AG10803 (cell line): ENCODE measurements around the gene ANKRD2.
A peak's percentile ranks its signal among the peaks of the same experiment; 100 is the strongest.

Source experiments
- DNase-seq: peaks from one replicate; pipeline ENCODE4 v3.0.0; 2010; ENCODE audit warnings: low read depth
- H3K4me3 ChIP-seq: 2 replicates; pipeline ENCODE4 v1.5.1; 2011; ENCODE audit warnings: mild to moderate bottlenecking, low read length, control low read depth
- TF ChIP-seq, protein P1 (sequence below): conservative IDR thresholded peaks from 2 replicates; pipeline ENCODE4 v1.5.1; 2011; ENCODE audit warnings: mild to moderate bottlenecking, low read length, control low read depth, inconsistent platforms

ANKRD2 gene

DNA sequence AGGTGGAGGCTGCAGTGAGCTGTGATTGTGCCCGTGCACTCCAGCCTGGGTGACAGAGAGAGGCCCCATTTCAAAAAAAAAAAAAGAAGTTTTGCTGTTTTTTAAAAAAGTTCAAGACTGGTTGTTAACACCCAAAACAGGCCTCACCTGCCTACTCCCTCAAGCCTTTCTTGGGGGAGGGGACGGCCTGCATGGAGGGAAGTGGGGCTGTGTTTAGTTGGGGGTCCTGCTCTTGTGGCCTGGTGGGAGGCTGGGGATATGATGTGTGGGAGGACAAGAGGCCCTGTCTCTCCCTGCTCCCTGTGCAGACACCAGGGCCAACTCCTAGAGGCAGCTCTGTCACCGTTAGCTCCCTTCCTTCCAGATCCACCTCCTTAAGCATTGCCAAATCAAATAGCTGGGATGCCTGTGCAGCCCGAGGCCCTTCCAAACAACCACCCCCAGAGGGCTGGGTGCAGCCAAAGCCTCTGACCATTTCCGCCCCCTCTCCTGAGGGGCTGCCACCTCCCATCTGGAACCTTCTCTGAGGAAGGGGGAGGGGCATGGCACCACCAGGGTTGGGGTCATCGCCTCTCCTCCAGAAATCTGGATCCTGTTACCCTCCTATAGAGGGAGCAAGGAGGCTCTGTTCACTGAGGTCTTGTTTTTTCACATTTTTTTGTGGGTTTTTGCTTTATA is 32.9 kb upstream of the ANKRD2 start:
- H3K4me3 ChIP-seq = no peak overlapping the region
- peak; percentile 92 for DNase-seq
- TF ChIP-seq, protein P1, sequence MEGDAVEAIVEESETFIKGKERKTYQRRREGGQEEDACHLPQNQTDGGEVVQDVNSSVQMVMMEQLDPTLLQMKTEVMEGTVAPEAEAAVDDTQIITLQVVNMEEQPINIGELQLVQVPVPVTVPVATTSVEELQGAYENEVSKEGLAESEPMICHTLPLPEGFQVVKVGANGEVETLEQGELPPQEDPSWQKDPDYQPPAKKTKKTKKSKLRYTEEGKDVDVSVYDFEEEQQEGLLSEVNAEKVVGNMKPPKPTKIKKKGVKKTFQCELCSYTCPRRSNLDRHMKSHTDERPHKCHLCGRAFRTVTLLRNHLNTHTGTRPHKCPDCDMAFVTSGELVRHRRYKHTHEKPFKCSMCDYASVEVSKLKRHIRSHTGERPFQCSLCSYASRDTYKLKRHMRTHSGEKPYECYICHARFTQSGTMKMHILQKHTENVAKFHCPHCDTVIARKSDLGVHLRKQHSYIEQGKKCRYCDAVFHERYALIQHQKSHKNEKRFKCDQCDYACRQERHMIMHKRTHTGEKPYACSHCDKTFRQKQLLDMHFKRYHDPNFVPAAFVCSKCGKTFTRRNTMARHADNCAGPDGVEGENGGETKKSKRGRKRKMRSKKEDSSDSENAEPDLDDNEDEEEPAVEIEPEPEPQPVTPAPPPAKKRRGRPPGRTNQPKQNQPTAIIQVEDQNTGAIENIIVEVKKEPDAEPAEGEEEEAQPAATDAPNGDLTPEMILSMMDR = peak; percentile 58

DNA sequence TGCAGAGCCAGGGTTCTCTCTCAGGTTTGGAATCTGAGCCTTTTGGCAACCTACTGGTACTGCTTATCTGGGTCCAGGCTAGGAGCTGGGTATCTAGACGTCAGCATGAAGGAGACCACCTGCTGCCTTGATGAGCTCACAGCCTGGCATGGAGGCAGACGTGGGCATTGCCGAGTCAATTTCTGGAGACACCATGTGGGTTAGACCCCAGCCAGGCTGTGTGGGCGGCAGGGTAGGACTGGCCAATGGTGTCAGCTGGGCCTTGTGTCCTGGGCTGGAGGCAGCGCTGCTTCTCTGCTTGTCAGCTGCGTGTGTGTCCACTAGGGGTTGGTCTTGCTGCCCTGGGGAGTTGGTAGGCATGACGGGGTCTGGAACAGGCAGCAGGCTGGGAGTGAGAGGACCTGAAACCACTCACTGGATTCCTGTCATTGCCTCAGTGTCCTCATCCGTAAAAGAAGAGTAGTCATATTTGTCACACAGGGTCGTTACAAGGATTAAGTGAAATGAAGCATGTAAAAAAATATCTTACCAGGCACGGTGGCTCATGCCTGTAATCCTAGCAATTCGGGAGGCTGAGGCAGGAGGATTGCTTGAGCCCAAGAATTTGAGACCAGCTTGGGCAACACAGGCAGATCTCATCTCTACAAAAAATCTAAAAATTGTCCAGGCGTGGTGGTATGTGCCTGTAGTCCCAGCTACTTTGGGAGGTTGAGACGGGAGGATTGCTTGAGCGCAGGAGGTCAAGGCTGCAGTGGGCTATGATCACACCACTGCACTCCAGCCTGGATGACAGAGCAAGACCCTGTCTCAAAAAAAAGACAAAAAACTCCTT is 31.7 kb upstream of the ANKRD2 start:
- no peak for DNase-seq
- TF ChIP-seq, protein P1 = 0 out of 2 replicates have a peak, but pooled peaks have one; percentile 2
- no peak overlapping the region for H3K4me3 ChIP-seq

DNA sequence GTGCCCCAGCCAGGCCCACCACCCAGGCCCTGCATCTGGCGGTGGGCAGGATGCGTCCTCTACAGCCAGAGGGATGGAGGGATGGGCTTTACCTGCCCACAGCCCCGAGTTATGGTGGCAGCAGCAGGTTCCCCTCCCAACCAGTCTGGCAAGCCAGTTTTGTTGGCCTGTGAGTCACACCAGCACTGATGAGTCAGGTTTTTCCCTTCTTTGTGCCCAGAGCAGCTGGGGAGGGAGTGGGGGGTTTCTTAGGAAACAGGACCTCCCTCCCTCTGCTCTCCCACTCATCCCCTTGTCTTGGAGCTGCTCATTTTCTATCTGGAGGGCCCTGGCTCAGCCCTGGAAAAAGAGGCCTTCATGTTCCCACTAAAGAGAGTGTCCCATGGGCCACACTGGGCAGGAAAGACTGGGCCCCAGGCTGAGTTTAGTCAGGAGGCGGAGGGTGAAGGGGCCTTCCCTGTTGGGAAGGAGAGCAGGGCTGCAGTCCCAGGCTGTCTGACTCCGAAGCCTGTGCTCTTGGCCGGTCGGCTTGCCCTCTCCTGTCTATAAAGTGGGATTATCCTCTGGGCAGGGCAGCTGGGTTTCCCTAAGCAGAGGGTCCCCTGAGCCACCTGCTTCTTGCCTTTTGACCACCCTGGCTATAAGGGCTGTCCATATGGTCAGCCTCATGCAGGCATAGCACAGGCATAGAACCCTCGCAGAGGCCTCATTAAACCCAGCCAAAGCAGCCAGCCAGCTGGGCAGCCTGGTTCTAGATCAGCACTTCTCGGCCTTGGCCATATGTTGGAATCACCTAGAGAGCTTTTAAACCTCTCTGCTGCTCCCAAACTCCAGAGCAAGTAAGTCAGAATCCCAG is 30.2 kb upstream of the ANKRD2 start:
- DNase-seq = peak; percentile 87
- TF ChIP-seq, protein P1 = no peak
- H3K4me3 ChIP-seq = peak overlapping the region; percentile 26; the same call in 1 of the 2 replicates

DNA sequence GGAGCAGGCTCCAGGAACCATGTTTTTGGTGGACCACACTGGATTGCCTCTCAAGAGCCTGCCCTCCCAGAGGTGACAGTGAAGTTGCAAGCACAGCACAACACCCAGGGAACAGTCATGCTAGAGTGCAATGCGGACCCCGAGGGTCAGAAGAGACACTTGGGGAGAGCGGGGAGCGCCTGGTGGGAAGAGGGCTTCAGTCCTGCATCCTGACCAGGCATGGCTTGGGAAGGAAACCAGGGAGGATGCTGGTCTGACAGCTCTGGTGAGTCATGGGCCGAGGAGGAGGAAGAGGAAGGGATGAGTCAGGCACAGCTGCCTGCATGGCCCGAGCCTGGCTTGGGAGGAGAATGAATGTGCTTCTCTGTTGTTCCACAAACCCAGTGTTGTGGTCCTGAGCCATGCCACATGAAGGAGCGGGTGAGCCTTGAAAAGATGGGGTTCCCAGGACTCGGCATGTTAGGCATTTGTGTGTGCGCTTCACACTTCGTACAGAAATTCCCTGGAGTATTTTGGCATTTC is 29.5 kb upstream of the ANKRD2 start:
- peak; percentile 99 for DNase-seq
- H3K4me3 ChIP-seq = no peak overlapping the region
- TF ChIP-seq, protein P1 = no peak

DNA sequence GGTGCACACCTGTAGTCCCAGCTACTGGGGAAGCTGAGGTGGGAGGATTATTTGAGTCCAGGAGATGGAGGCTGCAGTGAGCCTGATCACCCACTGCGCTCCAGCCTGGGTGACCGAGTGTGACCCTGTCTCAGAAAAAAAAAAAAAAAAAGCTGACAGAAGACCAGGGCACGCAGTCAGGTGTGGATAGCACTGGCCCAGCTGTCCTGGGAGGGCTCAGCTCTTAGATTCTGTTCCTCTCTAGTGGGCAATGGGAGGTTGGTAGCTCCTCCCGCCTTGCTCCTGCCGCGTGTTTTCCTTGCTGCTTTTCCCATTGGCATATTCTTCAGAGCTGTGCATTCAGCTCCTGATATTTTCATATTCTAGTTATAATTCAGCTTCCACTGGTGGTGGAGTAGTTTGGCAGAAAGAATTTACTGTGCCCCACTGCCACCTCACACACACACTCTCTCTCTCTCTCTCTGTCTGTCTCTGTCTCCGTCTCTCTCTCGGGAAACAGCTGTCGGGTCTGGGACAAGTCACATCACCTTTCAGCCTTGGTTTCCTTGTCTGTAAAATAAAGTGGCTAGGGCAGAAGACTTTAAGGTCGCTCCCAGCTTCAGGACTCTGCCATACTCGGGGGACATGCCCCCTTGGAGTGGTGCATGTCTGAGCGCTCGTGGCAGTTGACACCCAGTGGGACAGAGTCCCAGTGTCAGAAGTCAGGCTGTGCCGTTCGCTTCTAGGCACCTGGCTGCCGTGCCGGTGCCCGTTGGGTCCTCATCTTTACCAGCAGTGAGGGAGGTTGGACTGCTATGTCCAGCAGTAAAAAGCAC is 25.9 kb upstream of the ANKRD2 start:
- DNase-seq = no peak
- H3K4me3 ChIP-seq = no peak overlapping the region
- TF ChIP-seq, protein P1 = no peak

DNA sequence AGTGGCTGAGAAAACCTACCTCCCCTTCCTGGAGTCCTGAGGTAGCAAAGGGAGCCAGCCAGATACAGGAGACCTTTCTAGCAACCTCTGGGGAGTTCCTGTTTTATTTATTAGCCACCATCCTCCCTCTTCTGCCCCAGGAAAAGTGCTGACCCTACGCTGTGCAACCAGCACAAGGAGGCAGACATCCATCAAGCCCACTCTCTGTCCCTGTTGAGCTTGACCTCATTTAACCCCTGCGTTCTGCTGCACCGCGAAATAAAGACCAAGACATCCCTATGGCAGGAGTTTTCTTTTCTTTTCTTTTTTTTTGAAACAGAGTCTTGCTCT is 25.3 kb upstream of the ANKRD2 start:
- no peak overlapping the region for H3K4me3 ChIP-seq
- DNase-seq = no peak
- TF ChIP-seq, protein P1 = no peak
